Hepatocyte (in vitro differentiated cells): Measurements from ENCODE around the gene CCBE1. TPM values are rescaled to one million over a fixed set of nuclear protein-coding genes. Genes with fewer than 3 reads are reported as not detected.

ENCODE experiments used
- DNase-seq: peaks from one replicate; pipeline ENCODE4 v3.0.0-alpha.2; 2016; ENCODE audit warnings: low spot score
- H2AFZ ChIP-seq: fragments of 200-600 bp; sonication (generic); 2 replicates; pipeline ENCODE4 v1.6.0; 2016; ENCODE audit warnings: antibody characterized with exemption, mild to moderate bottlenecking
- H3K27ac ChIP-seq: fragments of 200-600 bp; sonication (generic); 2 replicates; pipeline ENCODE4 v1.5.1; 2016; ENCODE audit warnings: mild to moderate bottlenecking
- H3K27me3 ChIP-seq: fragments of 200-600 bp; sonication (generic); 2 replicates; pipeline ENCODE4 v1.6.1; 2016
- H3K36me3 ChIP-seq: fragments of 200-600 bp; sonication (generic); replicated peaks from 2 replicates; pipeline ENCODE4 v1.5.1; 2016; ENCODE audit warnings: low read depth; ENCODE audit not compliant: insufficient read depth
- H3K4me1 ChIP-seq: fragments of 200-600 bp; sonication (generic); 2 replicates; pipeline ENCODE4 v1.5.1; 2016; ENCODE audit warnings: mild to moderate bottlenecking, moderate library complexity; ENCODE audit not compliant: insufficient read depth
- H3K4me2 ChIP-seq: fragments of 200-600 bp; sonication (generic); 2 replicates; pipeline ENCODE4 v1.6.0; 2016
- H3K4me3 ChIP-seq: fragments of 200-600 bp; sonication (generic); 2 replicates; pipeline ENCODE4 v1.5.1; 2016; ENCODE audit warnings: mild to moderate bottlenecking
- H3K79me2 ChIP-seq: fragments of 200-600 bp; sonication (generic); 2 replicates; pipeline ENCODE4 v1.6.0; 2017; ENCODE audit warnings: mild to moderate bottlenecking
- H3K9me2 ChIP-seq: fragments of 200-600 bp; sonication (generic); replicated peaks from 2 replicates; pipeline ENCODE4 v1.6.0; 2017; ENCODE audit warnings: mild to moderate bottlenecking; ENCODE audit not compliant: insufficient read depth
- H3K9me3 ChIP-seq: fragments of 200-600 bp; sonication (generic); 2 replicates; pipeline ENCODE4 v1.5.1; 2016; ENCODE audit warnings: low read depth, mild to moderate bottlenecking
- H4K20me1 ChIP-seq: fragments of 200-600 bp; sonication (generic); 2 replicates; pipeline ENCODE4 v1.6.0; 2016; ENCODE audit warnings: mild to moderate bottlenecking; ENCODE audit not compliant: insufficient read depth, poor library complexity, severe bottlenecking
- CTCF ChIP-seq: fragments of 200-600 bp; sonication (generic); IDR thresholded peaks from 2 replicates; pipeline ENCODE4 v1.5.1; 2016; ENCODE audit warnings: antibody characterized with exemption, mild to moderate bottlenecking; ENCODE audit not compliant: poor library complexity
- EZH2 ChIP-seq: fragments of 200-600 bp; sonication (generic); IDR thresholded peaks from 2 replicates; pipeline ENCODE4 v1.6.1; 2016; ENCODE audit warnings: antibody characterized with exemption, mild to moderate bottlenecking, borderline replicate concordance
- EZH2phosphoT487 ChIP-seq: fragments of 200-600 bp; sonication (generic); IDR thresholded peaks from one replicate; pipeline ENCODE4 v1.6.1; 2018; ENCODE audit warnings: antibody characterized with exemption, mild to moderate bottlenecking, low read depth, moderate library complexity; ENCODE audit not compliant: unreplicated experiment, severe bottlenecking
- WGBS: methylation state at CpG from one replicate; pipeline ENCODE4 v1.1.6; 2016; ENCODE audit warnings: low lambda C conversion rate; ENCODE audit errors: missing lambda C conversion rate; 5-methylcytosine and 5-hydroxymethylcytosine counted together
- polyA plus RNA-seq: library from polyadenylated mRNA; unstranded; fragments of >200 nt; fragmentation: Nextera tagmentation; extraction: Ambion mirVana; gene quantifications from 2 replicates; pipeline ENCODE4 v1.2.1, GENCODE V29; 2016
- total RNA-seq: library from RNA; depleted of rRNA; stranded (reverse); fragments of >200 nt; gene quantifications from 2 replicates; pipeline ENCODE4 v1.2.3, GENCODE V29; 2014

The CCBE1 gene
- total and polyA plus RNA-seq, 2 experiments from 2014 or later: 3.1 to 9.2 TPM

DNA sequence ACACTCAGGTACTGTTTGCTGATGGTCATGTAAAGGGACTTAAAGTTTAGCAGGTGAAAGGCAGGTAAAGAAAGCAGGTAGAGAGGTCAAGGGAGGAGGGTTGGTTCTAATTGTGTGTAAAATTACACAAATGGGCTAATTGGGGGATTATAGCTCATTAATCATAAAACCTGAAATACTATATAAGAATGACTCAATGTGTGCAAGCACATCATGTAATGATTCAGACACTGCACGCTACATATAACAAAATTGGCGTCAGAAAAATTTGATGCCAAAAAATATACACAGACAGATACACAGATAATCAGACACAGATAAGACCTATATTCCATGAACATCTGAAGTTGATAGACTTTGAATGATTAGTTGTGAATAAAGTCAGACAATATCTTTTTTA, 217.4 kb downstream of the CCBE1 start:
- Histone ChIP-seq H3K27me3 (peaks cover 5% of the 10 kb centered on the region), H3K9me3 (no peaks in the 10 kb centered on the region), H4K20me1 (no peaks in the 10 kb centered on the region), H3K4me2 (no peak overlapping the region), H3K4me1 (peaks cover 6% of the 10 kb centered on the region), H3K36me3 (no peaks in the 10 kb centered on the region), H3K9me2 (no peaks in the 10 kb centered on the region), H3K79me2 (no peaks in the 10 kb centered on the region), H3K27ac (no peak overlapping the region), H3K4me3 (no peak overlapping the region), H2AFZ (no peak overlapping the region)
- no peak for TF ChIP-seq CTCF
- TF ChIP-seq EZH2: no peak
- 87% methylated on average over 2 of the region's 2 CpGs for WGBS
- no peak for DNase-seq

GRCh38 chr18:59478591-59478990, 218.6 kb downstream of the CCBE1 start:
- H3K9me2 ChIP-seq: no peaks in the 10 kb centered on the region
- no peak for DNase-seq
- H3K27ac ChIP-seq: no peak overlapping the region
- peaks cover 5% of the 10 kb centered on the region for H3K27me3 ChIP-seq
- no peak overlapping the region for H2AFZ ChIP-seq
- H4K20me1 ChIP-seq: no peaks in the 10 kb centered on the region
- H3K4me1 ChIP-seq: no peaks in the 10 kb centered on the region
- no peak overlapping the region for H3K4me3 ChIP-seq
- no peaks in the 10 kb centered on the region for H3K36me3 ChIP-seq
- WGBS: 48% methylated on average over 3 of the region's 3 CpGs
- no peaks in the 10 kb centered on the region for H3K79me2 ChIP-seq
- H3K4me2 ChIP-seq: no peak overlapping the region
- TF ChIP-seq EZH2: no peak
- no peak for TF ChIP-seq EZH2phosphoT487
- TF ChIP-seq CTCF: no peak
- H3K9me3 ChIP-seq: no peaks in the 10 kb centered on the region

DNA sequence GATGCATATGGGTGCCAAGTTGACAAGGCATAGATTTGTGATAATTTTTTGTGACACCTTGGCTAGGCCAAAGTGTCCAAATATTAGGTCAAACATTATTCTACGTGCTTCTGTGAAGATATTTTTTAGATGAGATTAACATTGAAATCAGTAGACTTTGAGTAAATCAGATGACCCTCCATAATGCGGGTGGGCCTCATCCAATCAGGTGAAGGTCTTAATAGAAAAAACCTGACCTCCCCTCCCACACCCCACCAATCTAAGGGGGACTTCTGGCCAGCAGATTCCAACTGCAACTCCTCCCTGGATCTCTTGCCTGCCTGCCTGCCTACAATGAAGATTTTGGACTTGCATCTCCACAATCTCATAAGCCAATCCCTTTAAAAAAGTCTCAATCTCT, 219.4 kb downstream of the CCBE1 start:
- Histone ChIP-seq H3K79me2 (no peaks in the 10 kb centered on the region), H3K36me3 (no peaks in the 10 kb centered on the region), H4K20me1 (no peaks in the 10 kb centered on the region), H3K27me3 (peaks cover 5% of the 10 kb centered on the region), H3K4me1 (no peaks in the 10 kb centered on the region), H3K9me2 (no peaks in the 10 kb centered on the region), H3K4me3 (no peak overlapping the region), H3K4me2 (no peak overlapping the region), H3K27ac (no peak overlapping the region), H2AFZ (no peak overlapping the region), H3K9me3 (no peaks in the 10 kb centered on the region)
- 92% methylated on average over 2 of the region's 2 CpGs for WGBS
- DNase-seq: no peak
- TF ChIP-seq CTCF: no peak
- TF ChIP-seq EZH2: no peak
- no peak for TF ChIP-seq EZH2phosphoT487

DNA sequence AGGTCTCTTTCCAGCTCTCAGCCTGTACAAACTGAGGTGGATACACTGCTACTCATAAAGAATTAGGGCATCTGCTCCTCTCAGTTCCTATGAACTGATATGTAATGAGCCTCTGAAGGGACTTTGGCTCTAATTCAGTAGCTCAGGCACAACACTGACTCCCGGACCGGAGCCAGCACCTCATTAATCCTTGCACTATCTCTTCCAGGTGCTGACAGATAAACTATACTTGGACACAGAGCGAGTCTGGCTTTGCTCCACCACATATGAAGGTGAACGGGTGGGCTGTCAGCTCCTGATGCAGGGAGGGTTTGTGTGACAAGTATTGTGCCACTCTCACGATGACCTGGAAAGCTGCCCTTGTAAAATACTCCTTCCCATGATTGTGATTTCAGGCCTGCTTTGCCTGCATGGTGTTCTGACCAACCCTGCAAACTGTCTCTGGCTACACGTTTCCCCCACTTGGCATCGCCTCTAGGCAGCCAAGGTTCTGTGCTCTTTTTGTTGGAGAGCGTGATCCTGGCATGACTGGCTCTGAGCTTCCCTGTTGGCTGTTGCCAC, 226.6 kb downstream of the CCBE1 start:
- H3K4me3 ChIP-seq: no peak overlapping the region
- H3K9me3 ChIP-seq: no peaks in the 10 kb centered on the region
- H3K79me2 ChIP-seq: no peaks in the 10 kb centered on the region
- H3K9me2 ChIP-seq: no peaks in the 10 kb centered on the region
- H4K20me1 ChIP-seq: no peaks in the 10 kb centered on the region
- no peak overlapping the region for H2AFZ ChIP-seq
- H3K27me3 ChIP-seq: peaks cover 19% of the 10 kb centered on the region
- no peak for DNase-seq
- no peak overlapping the region for H3K27ac ChIP-seq
- H3K4me2 ChIP-seq: no peak overlapping the region
- H3K4me1 ChIP-seq: no peaks in the 10 kb centered on the region
- 65% methylated on average over 8 of the region's 8 CpGs for WGBS
- no peaks in the 10 kb centered on the region for H3K36me3 ChIP-seq
- TF ChIP-seq EZH2phosphoT487: no peak
- TF ChIP-seq EZH2: no peak
- no peak for TF ChIP-seq CTCF
